GM13977 (cell line): ENCODE measurements around the gene CCDC192.

Experiments
- DNase-seq: peaks from one replicate; pipeline ENCODE4 v3.0.0; 2012; ENCODE audit warnings: low spot score
- in situ Hi-C: fragments of 300-500 bp; cut with MboI; formaldehyde crosslinking; loops from one replicate; pipeline ENCODE4 v1.12.0; 2022; ENCODE audit warnings: low sequenced_read_pairs, low pct_unique_long_range_greater_than_20kb, mixed read lengths, inconsistent platforms; ENCODE audit not compliant: unreplicated experiment
- TF ChIP-seq, protein P1 (sequence below): IDR thresholded peaks from 2 replicates; pipeline ENCODE4 v1.5.1; 2012; ENCODE audit warnings: mild to moderate bottlenecking, control low read depth; ENCODE audit not compliant: insufficient read depth; ENCODE audit errors: extremely low read depth, missing control alignments

Gene CCDC192, protein sequence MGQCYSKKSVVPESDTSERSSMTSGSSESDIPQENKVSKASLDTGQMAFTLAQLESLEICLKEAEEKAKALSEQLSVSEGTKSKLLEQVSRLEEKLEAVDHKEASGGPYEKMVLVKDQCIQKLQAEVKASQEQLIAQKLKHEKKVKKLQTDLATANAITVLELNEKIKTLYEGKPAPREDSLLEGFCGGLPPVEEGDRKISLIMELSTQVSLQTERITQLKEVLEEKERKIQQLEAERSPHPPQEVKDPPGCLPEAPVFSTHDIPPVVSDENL

DNA sequence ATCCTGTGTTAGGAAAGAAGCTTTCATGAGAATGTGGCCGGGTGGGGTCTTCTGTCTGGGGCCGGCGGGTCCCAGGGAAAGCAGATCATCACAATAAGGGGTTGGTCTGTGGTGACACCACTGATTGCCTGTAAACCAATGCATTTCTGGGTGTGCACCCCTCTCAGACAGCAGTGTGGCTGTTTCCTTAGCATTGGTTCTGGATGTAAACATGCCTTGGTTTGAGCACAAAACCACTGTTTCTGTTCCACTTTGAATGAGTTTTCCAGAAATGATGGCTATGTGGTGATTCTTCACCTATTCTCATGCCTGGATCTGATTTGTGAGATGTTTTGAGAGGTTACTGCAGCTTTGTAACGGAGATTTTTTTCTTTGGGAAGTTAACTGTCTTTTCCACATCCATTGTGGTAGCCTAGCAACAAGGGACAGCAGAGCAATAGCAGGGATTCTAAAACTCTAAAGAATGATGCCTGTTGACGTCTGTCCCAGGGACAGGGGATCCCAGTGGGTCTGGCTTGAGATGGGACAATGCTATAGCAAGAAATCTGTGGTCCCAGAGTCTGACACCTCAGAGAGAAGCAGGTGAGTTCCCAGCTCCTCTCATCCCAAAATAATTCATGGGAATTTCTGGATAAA, at the start of gene CCDC192:
Gene CCDC192, plus strand, starts transcription at position 466 of the 636 bp plus-strand sequence. Its CDS starts 55 bp downstream, at position 521.
- TF ChIP-seq, protein P1, sequence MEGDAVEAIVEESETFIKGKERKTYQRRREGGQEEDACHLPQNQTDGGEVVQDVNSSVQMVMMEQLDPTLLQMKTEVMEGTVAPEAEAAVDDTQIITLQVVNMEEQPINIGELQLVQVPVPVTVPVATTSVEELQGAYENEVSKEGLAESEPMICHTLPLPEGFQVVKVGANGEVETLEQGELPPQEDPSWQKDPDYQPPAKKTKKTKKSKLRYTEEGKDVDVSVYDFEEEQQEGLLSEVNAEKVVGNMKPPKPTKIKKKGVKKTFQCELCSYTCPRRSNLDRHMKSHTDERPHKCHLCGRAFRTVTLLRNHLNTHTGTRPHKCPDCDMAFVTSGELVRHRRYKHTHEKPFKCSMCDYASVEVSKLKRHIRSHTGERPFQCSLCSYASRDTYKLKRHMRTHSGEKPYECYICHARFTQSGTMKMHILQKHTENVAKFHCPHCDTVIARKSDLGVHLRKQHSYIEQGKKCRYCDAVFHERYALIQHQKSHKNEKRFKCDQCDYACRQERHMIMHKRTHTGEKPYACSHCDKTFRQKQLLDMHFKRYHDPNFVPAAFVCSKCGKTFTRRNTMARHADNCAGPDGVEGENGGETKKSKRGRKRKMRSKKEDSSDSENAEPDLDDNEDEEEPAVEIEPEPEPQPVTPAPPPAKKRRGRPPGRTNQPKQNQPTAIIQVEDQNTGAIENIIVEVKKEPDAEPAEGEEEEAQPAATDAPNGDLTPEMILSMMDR, result no peak
- in situ Hi-C loops, result no loop called here
- DNase-seq, result no peak

DNA sequence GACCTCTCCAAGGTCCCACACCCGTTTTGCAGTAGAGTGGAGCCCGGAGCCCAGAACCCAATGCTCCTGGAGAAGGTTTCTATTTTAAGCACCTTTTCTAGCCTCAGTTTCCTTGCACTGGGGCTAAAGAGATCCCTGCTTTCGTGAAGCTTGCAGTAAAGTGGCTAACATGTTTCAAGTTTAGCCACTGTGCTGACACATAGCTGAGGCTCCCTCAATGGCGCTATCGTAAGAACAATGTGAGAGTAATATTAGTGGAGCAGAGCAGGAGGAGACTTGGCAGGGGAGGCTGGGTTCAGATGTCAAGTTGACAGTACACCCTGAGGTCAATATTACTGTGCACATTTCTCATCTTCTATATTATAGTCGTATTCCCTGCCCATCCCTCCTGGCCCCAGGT, 46.4 kb upstream of the CCDC192 start:
- in situ Hi-C loops, result no loop called here
- no peak for DNase-seq
- TF ChIP-seq, protein P1, result no peak

GRCh38 chr5:127660047-127660733, 43.0 kb upstream of the CCDC192 start:
- TF ChIP-seq, protein P1, result no peak
- in situ Hi-C loops, result no loop called here
- DNase-seq, result no peak

DNA sequence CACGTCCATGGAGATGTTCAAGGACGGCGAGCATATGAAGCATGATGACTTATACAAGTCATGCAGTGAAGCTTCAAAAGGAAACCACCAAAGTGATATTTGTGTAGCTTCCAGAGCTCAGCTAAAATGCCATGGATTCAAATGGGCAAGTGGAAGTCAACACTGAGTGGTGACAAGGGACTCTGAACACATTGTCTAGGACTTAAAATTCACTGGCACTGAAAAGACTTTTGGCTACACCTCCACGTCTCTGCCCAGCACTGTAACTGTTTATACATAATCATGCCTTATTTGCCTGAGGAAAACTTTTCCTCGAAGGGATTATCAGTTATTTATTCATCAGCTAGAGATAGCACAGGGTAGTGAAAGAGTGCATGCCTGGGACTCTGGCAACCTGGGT, 39.1 kb upstream of the CCDC192 start:
- TF ChIP-seq, protein P1, result no peak
- DNase-seq, result no peak
- in situ Hi-C loops, result no loop called here

DNA sequence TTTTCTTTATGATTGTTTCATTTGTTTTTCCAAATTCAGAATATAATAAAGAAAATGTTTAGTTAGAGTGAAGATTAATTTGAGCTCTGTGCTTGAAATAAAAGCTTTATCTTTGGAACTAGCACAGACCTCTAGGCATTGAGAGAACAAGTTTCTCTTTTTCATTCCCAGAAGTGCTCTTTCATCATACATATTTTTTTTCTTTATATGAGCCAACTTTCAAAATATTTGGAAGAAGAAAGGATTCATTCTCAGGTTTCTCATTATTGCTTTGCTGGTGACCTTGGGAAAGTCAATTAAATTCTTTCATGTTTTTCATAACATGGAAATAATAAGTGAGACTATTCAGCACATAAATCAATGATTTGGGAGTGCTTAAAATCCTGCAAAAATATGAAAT, 37.5 kb upstream of the CCDC192 start:
- in situ Hi-C loops, result no loop called here
- DNase-seq, result no peak
- TF ChIP-seq, protein P1, result no peak

DNA sequence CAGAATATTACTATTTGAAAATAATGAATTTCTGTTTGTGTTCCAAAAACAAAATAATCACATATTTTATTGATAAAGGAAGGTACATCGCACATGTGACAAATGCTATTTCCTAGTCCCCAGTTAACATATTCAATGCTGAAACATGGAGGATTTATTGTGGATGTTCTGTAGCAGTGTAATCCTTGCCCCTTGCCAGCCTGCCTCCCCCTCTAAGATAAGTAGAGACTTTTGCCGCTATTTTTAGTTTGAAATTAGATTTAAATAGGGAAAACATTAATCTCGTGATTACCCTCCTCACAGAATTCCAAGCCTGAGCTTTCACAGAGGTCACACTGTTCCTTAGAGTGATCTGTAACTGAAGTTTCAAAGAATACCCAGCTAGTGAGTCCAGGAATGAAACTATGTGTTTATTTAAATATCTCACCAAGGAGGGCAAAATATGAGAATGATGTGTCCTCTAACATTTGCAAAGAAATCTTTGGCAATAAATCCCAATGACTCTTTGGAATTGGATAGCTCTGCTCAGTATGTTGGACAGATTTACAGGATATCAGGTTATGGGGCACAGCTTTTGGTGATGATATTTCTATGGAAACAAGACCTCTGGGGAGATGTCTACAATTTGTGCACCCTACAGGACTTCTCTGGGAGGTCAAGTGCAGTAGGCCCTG, 37.0 kb upstream of the CCDC192 start:
- TF ChIP-seq, protein P1, result no peak
- no peak for DNase-seq
- in situ Hi-C loops, result no loop called here
